ENCODE results near the gene TSPAN8.

- no peak for TF ChIP-seq CTCF (conservative IDR thresholded peaks at IDR 0.05)
- no peak for TF ChIP-seq ZFX (IDR thresholded peaks at IDR 0.05)
Measured at GRCh38 chr12:71174825-71175224, 17.0 kb upstream of the TSPAN8 start.
